Liver (tissue), 9 donors: ENCODE results near the gene KRTAP4-2. TPM values are rescaled to one million over a fixed set of nuclear protein-coding genes. Genes with fewer than 3 reads are reported as not detected.
"Not testable (repeated sequence)": the region's sequence is repeated elsewhere in the genome, so short reads cannot be mapped to it uniquely, and the experiment has no call there.

ENCODE experiments used
- DNase-seq: peaks from one replicate; pipeline ENCODE4 v3.0.0-alpha.2; 2017; ENCODE audit warnings: low spot score
- H3K27ac ChIP-seq, 2 donors: one replicate each; pipeline ENCODE4 v1.7.0; 2013; ENCODE audit warnings: inconsistent platforms in 2 of 2, low read length in 2 of 2, control low read depth in 1 of 2, low read depth in 1 of 2, mild to moderate bottlenecking in 1 of 2
- H3K27me3 ChIP-seq, 4 donors: one replicate each; pipeline versions ENCODE4 v1.6.1 to v1.7.0; 2013; ENCODE audit warnings: low read length in 3 of 4, inconsistent platforms in 1 of 4, mild to moderate bottlenecking in 1 of 4, moderate library complexity in 1 of 4; ENCODE audit not compliant: control insufficient read depth in 4 of 4, insufficient read depth in 4 of 4
- H3K36me3 ChIP-seq, 4 donors: one replicate each; pipeline versions ENCODE4 v1.6.1 to v1.7.0; 2013; ENCODE audit warnings: low read length in 3 of 4, mild to moderate bottlenecking in 3 of 4, low read depth in 1 of 4, moderate library complexity in 1 of 4; ENCODE audit not compliant: control insufficient read depth in 4 of 4, insufficient read depth in 3 of 4
- H3K4me1 ChIP-seq, 4 donors: one replicate each; pipeline versions ENCODE4 v1.6.1 to v1.7.0; 2013; ENCODE audit warnings: low read length in 3 of 4, mild to moderate bottlenecking in 3 of 4, moderate library complexity in 1 of 4; ENCODE audit not compliant: control insufficient read depth in 4 of 4, insufficient read depth in 4 of 4
- H3K4me3 ChIP-seq, 3 donors: one replicate each; pipeline versions ENCODE4 v1.6.1 to v1.7.0; 2013; ENCODE audit warnings: low read length in 3 of 3, control low read depth in 1 of 3, low read depth in 1 of 3, mild to moderate bottlenecking in 1 of 3
- H3K9ac ChIP-seq, 2 donors: one replicate each; pipeline ENCODE4 v1.7.0; 2013; ENCODE audit warnings: low read length in 2 of 2, mild to moderate bottlenecking in 2 of 2, moderate library complexity in 2 of 2, control low read depth in 1 of 2, low read depth in 1 of 2
- H3K9me3 ChIP-seq, 4 donors: one replicate each; pipeline versions ENCODE4 v1.6.1 to v1.7.0; 2013; ENCODE audit warnings: low read length in 3 of 4; ENCODE audit not compliant: control insufficient read depth in 4 of 4
- EGR1 ChIP-seq, 2 donors: IDR thresholded peaks; 2 replicates each; pipeline ENCODE4 v1.6.1; 2016 to 2018; ENCODE audit warnings: antibody characterized with exemption in 2 of 2, low read depth in 2 of 2
- FOXA1 ChIP-seq: IDR thresholded peaks from 2 replicates; pipeline ENCODE4 v1.6.1; 2016; ENCODE audit warnings: antibody characterized with exemption
- FOXA2 ChIP-seq: IDR thresholded peaks from 2 replicates; pipeline ENCODE4 v1.6.1; 2016; ENCODE audit warnings: antibody characterized with exemption
- HNF4A ChIP-seq, 2 donors: conservative IDR thresholded peaks; 2 replicates each; pipeline ENCODE4 v1.6.1; 2016; ENCODE audit warnings: antibody characterized with exemption in 2 of 2, mild to moderate bottlenecking in 2 of 2
- JUND ChIP-seq, 2 donors: IDR thresholded peaks; 2 replicates each; pipeline ENCODE4 v1.6.1; 2016; ENCODE audit warnings: antibody characterized with exemption in 2 of 2
- RXRA ChIP-seq, 2 donors: IDR thresholded peaks; 2 replicates each; pipeline ENCODE4 v1.6.1; 2017 to 2018; ENCODE audit warnings: antibody characterized with exemption in 2 of 2, mild to moderate bottlenecking in 1 of 2
- SP1 ChIP-seq: IDR thresholded peaks from 2 replicates; pipeline ENCODE4 v1.6.1; 2018; ENCODE audit warnings: antibody characterized with exemption, mild to moderate bottlenecking
- WGBS: extraction: QIAGEN DNeasy Blood & Tissue Kit; methylation state at CpG from one replicate; pipeline ENCODE4 v1.1.7; 2013; 5-methylcytosine and 5-hydroxymethylcytosine counted together
- polyA plus RNA-seq, 2 donors: library from polyadenylated mRNA; stranded (reverse) in 1 of 2; unstranded in 1 of 2; fragments of 200-250 nt in 1 of 2; fragments of >200 nt in 1 of 2; fragmentation: Nextera tagmentation in 1 of 2; extraction: Ambion mirVana in 1 of 2; gene quantifications; one replicate each; pipeline versions ENCODE4 v1.2.1 to v1.2.3, GENCODE V29; 2013 to 2015
- total RNA-seq, 2 donors: library from RNA; depleted of rRNA; stranded (reverse); fragments of >200 nt; gene quantifications; one replicate each; pipeline ENCODE4 v1.2.3, GENCODE V29; 2014
- TF ChIP-seq, protein P1 (sequence below): IDR thresholded peaks from 2 replicates; pipeline ENCODE4 v1.6.1; 2016; ENCODE audit warnings: antibody characterized with exemption, mild to moderate bottlenecking
- TF ChIP-seq, protein P2 (sequence below): IDR thresholded peaks from 2 replicates; pipeline ENCODE4 v1.6.1; 2016; ENCODE audit warnings: antibody characterized with exemption
- TF ChIP-seq, protein P3 (sequence below): fragments of 150-350 bp; IDR thresholded peaks from 2 replicates; pipeline ENCODE4 v1.5.1; 2017; ENCODE audit warnings: improper control_type of control experiment, low read depth, low read length; ENCODE audit not compliant: missing input control
- donor health status: healthy.
- donor health status: healthy.
- donor health status: healthy.
- donor health status: healthy.
- donor health status: healthy.

Gene KRTAP4-2
- total and polyA plus RNA-seq, 4 donors = not detected

DNA sequence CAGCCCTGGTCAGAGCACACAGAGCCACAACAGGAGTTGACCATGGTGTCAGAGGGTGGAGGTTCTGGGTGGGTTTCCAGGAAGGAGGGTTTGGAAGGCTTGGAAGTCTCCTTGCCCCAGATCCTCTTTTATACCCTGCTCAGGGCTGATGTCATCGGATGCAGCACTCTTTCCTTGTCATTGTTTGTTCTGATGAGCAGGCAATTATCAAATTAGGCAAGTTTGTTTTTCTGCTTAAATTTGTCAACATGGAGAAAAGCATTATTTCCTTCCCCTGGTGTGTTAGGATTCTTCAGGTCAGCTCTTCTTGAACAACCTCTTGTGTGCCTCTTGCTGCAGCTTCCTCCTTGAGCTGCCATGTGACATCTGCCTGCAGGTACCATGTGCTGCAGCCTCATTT is 17.4 kb downstream of the KRTAP4-2 start, which contains the start of gene KRTAP4-4 (continued):
- TF ChIP-seq, protein P1, sequence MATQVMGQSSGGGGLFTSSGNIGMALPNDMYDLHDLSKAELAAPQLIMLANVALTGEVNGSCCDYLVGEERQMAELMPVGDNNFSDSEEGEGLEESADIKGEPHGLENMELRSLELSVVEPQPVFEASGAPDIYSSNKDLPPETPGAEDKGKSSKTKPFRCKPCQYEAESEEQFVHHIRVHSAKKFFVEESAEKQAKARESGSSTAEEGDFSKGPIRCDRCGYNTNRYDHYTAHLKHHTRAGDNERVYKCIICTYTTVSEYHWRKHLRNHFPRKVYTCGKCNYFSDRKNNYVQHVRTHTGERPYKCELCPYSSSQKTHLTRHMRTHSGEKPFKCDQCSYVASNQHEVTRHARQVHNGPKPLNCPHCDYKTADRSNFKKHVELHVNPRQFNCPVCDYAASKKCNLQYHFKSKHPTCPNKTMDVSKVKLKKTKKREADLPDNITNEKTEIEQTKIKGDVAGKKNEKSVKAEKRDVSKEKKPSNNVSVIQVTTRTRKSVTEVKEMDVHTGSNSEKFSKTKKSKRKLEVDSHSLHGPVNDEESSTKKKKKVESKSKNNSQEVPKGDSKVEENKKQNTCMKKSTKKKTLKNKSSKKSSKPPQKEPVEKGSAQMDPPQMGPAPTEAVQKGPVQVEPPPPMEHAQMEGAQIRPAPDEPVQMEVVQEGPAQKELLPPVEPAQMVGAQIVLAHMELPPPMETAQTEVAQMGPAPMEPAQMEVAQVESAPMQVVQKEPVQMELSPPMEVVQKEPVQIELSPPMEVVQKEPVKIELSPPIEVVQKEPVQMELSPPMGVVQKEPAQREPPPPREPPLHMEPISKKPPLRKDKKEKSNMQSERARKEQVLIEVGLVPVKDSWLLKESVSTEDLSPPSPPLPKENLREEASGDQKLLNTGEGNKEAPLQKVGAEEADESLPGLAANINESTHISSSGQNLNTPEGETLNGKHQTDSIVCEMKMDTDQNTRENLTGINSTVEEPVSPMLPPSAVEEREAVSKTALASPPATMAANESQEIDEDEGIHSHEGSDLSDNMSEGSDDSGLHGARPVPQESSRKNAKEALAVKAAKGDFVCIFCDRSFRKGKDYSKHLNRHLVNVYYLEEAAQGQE = no peak

DNA sequence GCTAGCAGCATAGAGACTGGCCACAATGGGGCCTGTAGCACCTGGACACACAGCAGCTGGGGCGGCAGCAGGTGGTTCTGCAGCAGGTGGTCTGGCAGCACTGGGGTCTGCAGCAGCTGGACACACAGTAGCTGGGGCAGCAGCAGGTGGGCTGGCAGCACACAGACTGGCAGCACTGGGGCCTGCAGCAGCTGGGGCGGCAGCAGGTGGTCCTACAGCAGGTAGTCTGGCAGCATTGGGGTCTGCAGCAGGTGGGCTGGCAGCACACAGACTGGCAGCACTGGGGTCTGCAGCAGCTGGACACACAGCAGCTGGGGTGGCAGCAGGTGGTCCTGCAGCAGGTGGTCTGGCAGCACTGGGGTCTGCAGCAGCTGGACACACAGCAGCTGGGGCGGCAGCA is 17.8 kb downstream of the KRTAP4-2 start:
- not testable (repeated sequence) for H3K9ac ChIP-seq, DNase-seq, H3K36me3 ChIP-seq, H3K4me1 ChIP-seq, H3K9me3 ChIP-seq, H3K27ac ChIP-seq, H3K4me3 ChIP-seq, H3K27me3 ChIP-seq
- 88% methylated on average over 3 of the region's 3 CpGs for WGBS

DNA sequence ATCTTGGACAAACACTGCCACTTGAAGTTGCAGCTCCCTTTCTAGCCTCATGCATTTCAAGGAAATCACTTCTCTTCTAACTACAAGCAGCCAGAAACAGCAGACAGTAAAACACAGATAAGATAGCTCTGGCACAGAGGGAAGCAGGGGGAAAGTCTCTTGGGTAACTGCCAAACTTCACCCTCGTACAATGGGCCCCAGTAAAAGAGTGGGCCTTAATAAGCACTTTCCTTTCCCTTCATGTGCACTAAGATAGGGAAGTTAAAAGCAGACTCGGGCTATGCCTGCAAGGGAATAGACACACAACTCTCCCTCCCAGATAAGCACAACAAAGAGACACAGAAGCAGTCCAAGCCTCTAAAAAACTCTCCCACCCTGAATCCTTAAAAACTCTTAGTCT is 24.2 kb downstream of the KRTAP4-2 start:
- H3K9me3 ChIP-seq = no peaks in the 10 kb centered on the region
- no peak overlapping the region for H3K4me3 ChIP-seq
- no peaks in the 10 kb centered on the region for H3K4me1 ChIP-seq
- H3K27ac ChIP-seq = no peak overlapping the region
- no peak for TF ChIP-seq RXRA (IDR thresholded peaks at IDR 0.05)
- no peak for TF ChIP-seq FOXA2
- TF ChIP-seq HNF4A (conservative IDR thresholded peaks at IDR 0.05) = no peak
- TF ChIP-seq, protein P2, sequence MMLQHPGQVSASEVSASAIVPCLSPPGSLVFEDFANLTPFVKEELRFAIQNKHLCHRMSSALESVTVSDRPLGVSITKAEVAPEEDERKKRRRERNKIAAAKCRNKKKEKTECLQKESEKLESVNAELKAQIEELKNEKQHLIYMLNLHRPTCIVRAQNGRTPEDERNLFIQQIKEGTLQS = no peak
- no peak for TF ChIP-seq EGR1 (IDR thresholded peaks at IDR 0.05; ENCODE audit: low read depth in 2 of 2)
- TF ChIP-seq FOXA1 = no peak
- TF ChIP-seq JUND (IDR thresholded peaks at IDR 0.05) = no peak
- TF ChIP-seq, protein P1 = no peak
- DNase-seq = no peak
- H3K36me3 ChIP-seq = no peaks in the 10 kb centered on the region
- H3K27me3 ChIP-seq = peaks cover 0 to 3% (median 0%) of the 10 kb centered on the region in 4 donors
- 17% methylated on average over 2 of the region's 2 CpGs for WGBS
- H3K9ac ChIP-seq = no peak overlapping the region

DNA sequence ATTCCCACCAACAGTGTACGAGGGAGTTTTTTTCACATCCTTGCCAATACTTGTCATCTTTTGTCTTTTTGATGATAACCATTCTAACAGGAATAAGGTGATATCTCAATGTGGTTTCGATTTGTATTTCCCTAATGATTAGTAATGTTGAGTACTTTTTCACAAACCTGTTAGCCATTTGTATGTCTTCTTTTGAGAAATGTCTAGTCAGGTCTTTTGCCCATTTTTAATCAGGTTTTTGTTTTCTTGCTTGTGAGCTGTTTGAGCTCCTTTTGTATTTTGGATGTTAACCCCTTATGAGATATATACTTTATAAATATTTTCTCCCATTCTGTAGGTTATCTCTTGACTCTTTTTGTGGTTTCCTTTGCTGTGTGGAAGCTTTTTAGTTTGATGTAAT is 26.5 kb downstream of the KRTAP4-2 start:
- WGBS = 52% methylated on average over 2 of the region's 2 CpGs
- H3K4me1 ChIP-seq = no peaks in the 10 kb centered on the region
- H3K27ac ChIP-seq = no peak overlapping the region
- H3K36me3 ChIP-seq = no peaks in the 10 kb centered on the region
- DNase-seq = no peak
- no peaks in the 10 kb centered on the region for H3K9me3 ChIP-seq
- H3K4me3 ChIP-seq = no peak overlapping the region
- H3K9ac ChIP-seq = no peak overlapping the region
- H3K27me3 ChIP-seq = peaks cover 0 to 3% (median 0%) of the 10 kb centered on the region in 4 donors
- TF ChIP-seq, protein P3, sequence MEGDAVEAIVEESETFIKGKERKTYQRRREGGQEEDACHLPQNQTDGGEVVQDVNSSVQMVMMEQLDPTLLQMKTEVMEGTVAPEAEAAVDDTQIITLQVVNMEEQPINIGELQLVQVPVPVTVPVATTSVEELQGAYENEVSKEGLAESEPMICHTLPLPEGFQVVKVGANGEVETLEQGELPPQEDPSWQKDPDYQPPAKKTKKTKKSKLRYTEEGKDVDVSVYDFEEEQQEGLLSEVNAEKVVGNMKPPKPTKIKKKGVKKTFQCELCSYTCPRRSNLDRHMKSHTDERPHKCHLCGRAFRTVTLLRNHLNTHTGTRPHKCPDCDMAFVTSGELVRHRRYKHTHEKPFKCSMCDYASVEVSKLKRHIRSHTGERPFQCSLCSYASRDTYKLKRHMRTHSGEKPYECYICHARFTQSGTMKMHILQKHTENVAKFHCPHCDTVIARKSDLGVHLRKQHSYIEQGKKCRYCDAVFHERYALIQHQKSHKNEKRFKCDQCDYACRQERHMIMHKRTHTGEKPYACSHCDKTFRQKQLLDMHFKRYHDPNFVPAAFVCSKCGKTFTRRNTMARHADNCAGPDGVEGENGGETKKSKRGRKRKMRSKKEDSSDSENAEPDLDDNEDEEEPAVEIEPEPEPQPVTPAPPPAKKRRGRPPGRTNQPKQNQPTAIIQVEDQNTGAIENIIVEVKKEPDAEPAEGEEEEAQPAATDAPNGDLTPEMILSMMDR = no peak
- TF ChIP-seq, protein P1 = no peak
- TF ChIP-seq HNF4A (conservative IDR thresholded peaks at IDR 0.05) (no peak), SP1 (no peak), EGR1 (IDR thresholded peaks at IDR 0.05; ENCODE audit: low read depth in 2 of 2) (no peak)
